K562 (cell line): Measurements from ENCODE around the gene STIM1. TPM values are rescaled to one million over a fixed set of nuclear protein-coding genes. Genes with fewer than 3 reads are reported as not detected.

ENCODE experiments used
- CBX5 ChIP-seq: IDR thresholded peaks from 2 replicates; pipeline ENCODE4 v1.6.1; 2014; ENCODE audit warnings: low read depth, borderline replicate concordance
- DPF2 ChIP-seq: fragments of 450-650 bp; IDR thresholded peaks from 2 replicates; pipeline ENCODE4 v1.6.1; 2016
- ELF1 ChIP-seq: fragments of 200-800 bp; sonication (Bioruptor generic); IDR thresholded peaks from 2 replicates; pipeline ENCODE4 v1.6.1; 2016; ENCODE audit warnings: missing genetic modification characterization, missing compliant biosample characterization
- ESRRA ChIP-seq: fragments of 450-650 bp; IDR thresholded peaks from 2 replicates; pipeline ENCODE4 v1.6.1; 2014; ENCODE audit warnings: low read depth, mild to moderate bottlenecking, moderate library complexity, borderline replicate concordance
- FOXA1 ChIP-seq: fragments of 450-650 bp; IDR thresholded peaks from 2 replicates; pipeline ENCODE4 v1.6.1; 2016; ENCODE audit warnings: mild to moderate bottlenecking, borderline replicate concordance
- HDAC1 ChIP-seq, 2 experiments: fragments of 450-650 bp; IDR thresholded peaks; 2 replicates each; pipeline ENCODE4 v1.6.1; 2016 to 2017; ENCODE audit warnings: inconsistent platforms in 1 of 2, mild to moderate bottlenecking in 1 of 2, moderate library complexity in 1 of 2
- HDGF ChIP-seq: fragments of 450-650 bp; IDR thresholded peaks from 2 replicates; pipeline ENCODE4 v1.6.1; 2016
- IFI16 ChIP-seq: fragments of 250-450 bp; sonication (Bioruptor Pico); IDR thresholded peaks from 2 replicates; pipeline ENCODE4 v2.1.2; 2022; ENCODE audit warnings: mild to moderate bottlenecking, inconsistent platforms
- MIER1 ChIP-seq: fragments of 450-650 bp; IDR thresholded peaks from 2 replicates; pipeline ENCODE4 v1.6.1; 2016; ENCODE audit warnings: antibody characterized with exemption, mild to moderate bottlenecking, low read depth
- RCOR1 ChIP-seq, 2 experiments: IDR thresholded peaks; 2 replicates each; pipeline ENCODE4 v1.6.1; 2012; ENCODE audit warnings: low read depth in 2 of 2, low read length in 2 of 2, borderline replicate concordance in 1 of 2, improper control_type of control experiment in 1 of 2
- SOX6 ChIP-seq: fragments of 450-650 bp; IDR thresholded peaks from 2 replicates; pipeline ENCODE4 v1.6.1; 2014; ENCODE audit warnings: mild to moderate bottlenecking
- TSC22D4 ChIP-seq: fragments of 450-650 bp; IDR thresholded peaks from 2 replicates; pipeline ENCODE4 v1.6.1; 2016; ENCODE audit warnings: missing genetic modification characterization, missing biosample characterization, control low read depth
- YY1 ChIP-seq, 3 experiments: IDR thresholded peaks; 2 replicates each; pipeline ENCODE4 v1.6.1; 2011; ENCODE audit warnings: low read length in 2 of 3, mild to moderate bottlenecking in 2 of 3, moderate library complexity in 2 of 3, borderline replicate concordance in 1 of 3, control low read depth in 1 of 3, low read depth in 1 of 3; ENCODE audit not compliant: insufficient read depth in 3 of 3, insufficient replicate concordance in 2 of 3, control insufficient read depth in 1 of 3, insufficient read length in 1 of 3; ENCODE audit errors: extremely low read depth in 1 of 3
- ZBTB17 ChIP-seq: fragments of 450-650 bp; formaldehyde crosslinking; IDR thresholded peaks from 2 replicates; pipeline ENCODE4 v1.4.0; 2020; ENCODE audit warnings: mild to moderate bottlenecking
- polyA plus RNA-seq, 8 experiments: library from polyadenylated mRNA; depleted of rRNA in 4 of 8; stranded (reverse) in 5 of 8; unstranded in 3 of 8; fragments of >200 nt; fragmentation: Nextera tagmentation in 2 of 8; fragmentation: Illumina TruSeq in 1 of 8; extraction: Ambion mirVana in 2 of 8; extraction: Trizol in 1 of 8; gene quantifications; 2 replicates each; pipeline versions ENCODE4 v1.2.1 to v1.2.3, GENCODE V29; 2011 to 2014; ENCODE audit warnings: inconsistent platforms in 1 of 8, missing spikeins in 1 of 8
- total RNA-seq, 7 experiments: library from RNA; depleted of rRNA in 6 of 7; stranded (reverse); fragments of >200 nt in 6 of 7; fragmentation: Illumina TruSeq in 2 of 7; extraction: Trizol in 2 of 7; gene quantifications; 2 replicates each; pipeline versions ENCODE4 v1.2.1 to v1.2.3, GENCODE V29; 2011 to 2021; ENCODE audit warnings: low replicate concordance in 1 of 7
- TF ChIP-seq, protein P1 (sequence below): fragments of 450-650 bp; IDR thresholded peaks from 2 replicates; pipeline ENCODE4 v1.6.1; 2017; ENCODE audit warnings: antibody characterized with exemption, mild to moderate bottlenecking
- TF ChIP-seq, protein P2 (sequence below): fragments of 250-450 bp; sonication (Bioruptor Pico); IDR thresholded peaks from 2 replicates; pipeline ENCODE4 v1.9.0; 2021; ENCODE audit warnings: mild to moderate bottlenecking, inconsistent platforms
- TF ChIP-seq, protein P3 (sequence below): fragments of 250-450 bp; sonication (Bioruptor Pico); IDR thresholded peaks from 2 replicates; pipeline ENCODE4 v1.5.1; 2021; ENCODE audit warnings: mild to moderate bottlenecking

The STIM1 gene
- total and polyA plus RNA-seq, 9 of the 15 experiments (the other 6 are each of a cell fraction or from before 2014, with no cell fraction given), result 7.7 to 50.5 (median 22.5) TPM

DNA sequence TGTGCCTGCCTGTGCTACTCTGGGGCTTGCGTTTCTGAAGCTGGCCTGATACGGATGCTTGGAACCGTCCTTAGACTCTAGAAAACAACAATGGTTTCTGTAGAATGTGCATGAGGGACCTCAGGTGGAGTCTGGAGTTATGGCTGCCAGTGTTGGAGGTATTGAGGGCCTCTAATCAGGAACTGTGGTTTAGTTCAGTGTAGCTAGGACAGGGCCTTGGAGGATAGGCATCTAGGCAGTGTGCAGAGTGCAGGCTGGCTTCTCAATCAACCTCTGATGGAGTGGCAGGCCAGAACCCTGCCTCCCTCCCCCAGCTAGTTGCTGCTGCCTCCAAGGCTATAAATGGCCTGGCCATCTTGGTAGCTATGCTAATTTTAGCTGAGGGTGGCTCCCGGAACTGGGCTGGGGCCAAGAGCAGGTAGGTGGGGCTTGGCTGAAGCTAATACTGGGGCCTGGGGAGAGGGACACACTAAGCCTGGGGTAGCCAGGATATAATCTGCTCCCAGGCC, 4.0 kb downstream of the STIM1 start (continued):
- TF ChIP-seq, protein P1, sequence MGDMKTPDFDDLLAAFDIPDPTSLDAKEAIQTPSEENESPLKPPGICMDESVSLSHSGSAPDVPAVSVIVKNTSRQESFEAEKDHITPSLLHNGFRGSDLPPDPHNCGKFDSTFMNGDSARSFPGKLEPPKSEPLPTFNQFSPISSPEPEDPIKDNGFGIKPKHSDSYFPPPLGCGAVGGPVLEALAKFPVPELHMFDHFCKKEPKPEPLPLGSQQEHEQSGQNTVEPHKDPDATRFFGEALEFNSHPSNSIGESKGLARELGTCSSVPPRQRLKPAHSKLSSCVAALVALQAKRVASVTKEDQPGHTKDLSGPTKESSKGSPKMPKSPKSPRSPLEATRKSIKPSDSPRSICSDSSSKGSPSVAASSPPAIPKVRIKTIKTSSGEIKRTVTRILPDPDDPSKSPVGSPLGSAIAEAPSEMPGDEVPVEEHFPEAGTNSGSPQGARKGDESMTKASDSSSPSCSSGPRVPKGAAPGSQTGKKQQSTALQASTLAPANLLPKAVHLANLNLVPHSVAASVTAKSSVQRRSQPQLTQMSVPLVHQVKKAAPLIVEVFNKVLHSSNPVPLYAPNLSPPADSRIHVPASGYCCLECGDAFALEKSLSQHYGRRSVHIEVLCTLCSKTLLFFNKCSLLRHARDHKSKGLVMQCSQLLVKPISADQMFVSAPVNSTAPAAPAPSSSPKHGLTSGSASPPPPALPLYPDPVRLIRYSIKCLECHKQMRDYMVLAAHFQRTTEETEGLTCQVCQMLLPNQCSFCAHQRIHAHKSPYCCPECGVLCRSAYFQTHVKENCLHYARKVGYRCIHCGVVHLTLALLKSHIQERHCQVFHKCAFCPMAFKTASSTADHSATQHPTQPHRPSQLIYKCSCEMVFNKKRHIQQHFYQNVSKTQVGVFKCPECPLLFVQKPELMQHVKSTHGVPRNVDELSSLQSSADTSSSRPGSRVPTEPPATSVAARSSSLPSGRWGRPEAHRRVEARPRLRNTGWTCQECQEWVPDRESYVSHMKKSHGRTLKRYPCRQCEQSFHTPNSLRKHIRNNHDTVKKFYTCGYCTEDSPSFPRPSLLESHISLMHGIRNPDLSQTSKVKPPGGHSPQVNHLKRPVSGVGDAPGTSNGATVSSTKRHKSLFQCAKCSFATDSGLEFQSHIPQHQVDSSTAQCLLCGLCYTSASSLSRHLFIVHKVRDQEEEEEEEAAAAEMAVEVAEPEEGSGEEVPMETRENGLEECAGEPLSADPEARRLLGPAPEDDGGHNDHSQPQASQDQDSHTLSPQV, result peak; percentile 69
- 0 out of 4 replicates have a peak, but pooled peaks of 1 of the 2 experiments have one; percentile 14 for TF ChIP-seq RCOR1 (IDR thresholded peaks at IDR 0.05; ENCODE audit: borderline replicate concordance in 1 of 2, low read depth in 2 of 2, low read length in 2 of 2)
- no peak for TF ChIP-seq TSC22D4
- TF ChIP-seq HDAC1 (IDR thresholded peaks at IDR 0.05), result no peak
- TF ChIP-seq, protein P2, sequence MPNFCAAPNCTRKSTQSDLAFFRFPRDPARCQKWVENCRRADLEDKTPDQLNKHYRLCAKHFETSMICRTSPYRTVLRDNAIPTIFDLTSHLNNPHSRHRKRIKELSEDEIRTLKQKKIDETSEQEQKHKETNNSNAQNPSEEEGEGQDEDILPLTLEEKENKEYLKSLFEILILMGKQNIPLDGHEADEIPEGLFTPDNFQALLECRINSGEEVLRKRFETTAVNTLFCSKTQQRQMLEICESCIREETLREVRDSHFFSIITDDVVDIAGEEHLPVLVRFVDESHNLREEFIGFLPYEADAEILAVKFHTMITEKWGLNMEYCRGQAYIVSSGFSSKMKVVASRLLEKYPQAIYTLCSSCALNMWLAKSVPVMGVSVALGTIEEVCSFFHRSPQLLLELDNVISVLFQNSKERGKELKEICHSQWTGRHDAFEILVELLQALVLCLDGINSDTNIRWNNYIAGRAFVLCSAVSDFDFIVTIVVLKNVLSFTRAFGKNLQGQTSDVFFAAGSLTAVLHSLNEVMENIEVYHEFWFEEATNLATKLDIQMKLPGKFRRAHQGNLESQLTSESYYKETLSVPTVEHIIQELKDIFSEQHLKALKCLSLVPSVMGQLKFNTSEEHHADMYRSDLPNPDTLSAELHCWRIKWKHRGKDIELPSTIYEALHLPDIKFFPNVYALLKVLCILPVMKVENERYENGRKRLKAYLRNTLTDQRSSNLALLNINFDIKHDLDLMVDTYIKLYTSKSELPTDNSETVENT, result peak; percentile 57; the same call in 1 of the 2 replicates
- TF ChIP-seq IFI16 (CRISPR knock-in tag), result no peak
- TF ChIP-seq YY1 (IDR thresholded peaks at IDR 0.05; ENCODE audit: borderline replicate concordance in 1 of 3, control insufficient read depth in 1 of 3, extremely low read depth in 1 of 3, insufficient read depth in 3 of 3, insufficient read length in 1 of 3, insufficient replicate concordance in 2 of 3, low read depth in 1 of 3, low read length in 2 of 3), result peak in 2 of 3 experiments; percentile 69 to 84
- peak; percentile 55; the same call in 1 of the 2 replicates for TF ChIP-seq ZBTB17
- TF ChIP-seq DPF2, result peak; percentile 35; the same call in 1 of the 2 replicates
- TF ChIP-seq ELF1 (tag), result peak; percentile 58
- TF ChIP-seq MIER1, result no peak
- TF ChIP-seq HDGF, result 0 out of 2 replicates have a peak, but pooled peaks have one; percentile 27
- TF ChIP-seq, protein P3, sequence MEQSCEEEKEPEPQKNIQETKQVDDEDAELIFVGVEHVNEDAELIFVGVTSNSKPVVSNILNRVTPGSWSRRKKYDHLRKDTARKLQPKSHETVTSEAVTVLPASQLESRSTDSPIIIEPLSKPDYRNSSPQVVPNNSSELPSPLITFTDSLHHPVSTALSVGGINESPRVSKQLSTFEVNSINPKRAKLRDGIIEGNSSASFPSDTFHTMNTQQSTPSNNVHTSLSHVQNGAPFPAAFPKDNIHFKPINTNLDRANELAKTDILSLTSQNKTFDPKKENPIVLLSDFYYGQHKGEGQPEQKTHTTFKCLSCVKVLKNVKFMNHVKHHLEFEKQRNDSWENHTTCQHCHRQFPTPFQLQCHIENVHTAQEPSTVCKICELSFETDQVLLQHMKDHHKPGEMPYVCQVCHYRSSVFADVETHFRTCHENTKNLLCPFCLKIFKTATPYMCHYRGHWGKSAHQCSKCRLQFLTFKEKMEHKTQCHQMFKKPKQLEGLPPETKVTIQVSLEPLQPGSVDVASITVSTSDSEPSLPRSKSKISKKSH (CRISPR knock-in tag), result no peak
- no peak for TF ChIP-seq FOXA1
- 0 out of 2 replicates have a peak, but pooled peaks have one; percentile 23 for TF ChIP-seq ESRRA
- TF ChIP-seq SOX6, result peak; percentile 21; the same call in 1 of the 2 replicates
- no peak for TF ChIP-seq CBX5
